HepG2 (cell line): ENCODE results near the gene HKDC1.

ENCODE experiments used
- CBFB ChIP-seq: sonication (generic); formaldehyde crosslinking; IDR thresholded peaks from 2 replicates; pipeline ENCODE4 v1.4.0; 2020; ENCODE audit warnings: missing genetic modification reagents
- CBX2 ChIP-seq, 2 experiments: fragments of 200-600 bp in 1 of 2; sonication (generic); formaldehyde crosslinking in 1 of 2; IDR thresholded peaks; 2 replicates each; pipeline versions ENCODE4 v1.7.0 to v1.8.1; 2018 to 2022; ENCODE audit warnings: low read depth in 2 of 2, low read length in 1 of 2, mild to moderate bottlenecking in 1 of 2, missing genetic modification reagents in 1 of 2
- MAFK ChIP-seq, 2 experiments: IDR thresholded peaks in 1 of 2; conservative IDR thresholded peaks in 1 of 2; 2 replicates each; pipeline ENCODE4 v1.6.1; 2011; ENCODE audit warnings: improper control_type of control experiment in 2 of 2, low read length in 2 of 2
- PHF8 ChIP-seq: sonication (generic); formaldehyde crosslinking; IDR thresholded peaks from 2 replicates; pipeline ENCODE4 v1.5.0; 2020; ENCODE audit warnings: missing genetic modification reagents
- POLR2A ChIP-seq, 2 experiments: IDR thresholded peaks; 2 replicates each; pipeline ENCODE4 v1.6.1; 2011; ENCODE audit warnings: low read depth in 2 of 2, low read length in 2 of 2, mild to moderate bottlenecking in 1 of 2, moderate library complexity in 1 of 2; ENCODE audit not compliant: insufficient read depth in 1 of 2
- POLR2AphosphoS5 ChIP-seq: IDR thresholded peaks from 2 replicates; pipeline ENCODE4 v1.6.1; 2012; ENCODE audit warnings: low read depth, low read length
- TCF7 ChIP-seq: sonication (generic); IDR thresholded peaks from 2 replicates; pipeline ENCODE4 v1.6.1; 2016; ENCODE audit warnings: antibody characterized with exemption, low read depth
- TGIF2 ChIP-seq: IDR thresholded peaks from 2 replicates; pipeline ENCODE4 v1.6.1; 2016; ENCODE audit warnings: control low read depth, missing compliant biosample characterization
- XRCC5 ChIP-seq: fragments of 200-400 bp; formaldehyde crosslinking; optimal IDR thresholded peaks from 2 replicates; pipeline ENCODE3; 2017; ENCODE audit warnings: mild to moderate bottlenecking, low read length
- TF ChIP-seq, protein P1 (sequence below): sonication (generic); formaldehyde crosslinking; IDR thresholded peaks from 2 replicates; pipeline ENCODE4 v1.4.0; 2020; ENCODE audit warnings: missing genetic modification reagents
- TF ChIP-seq, protein P2 (sequence below): sonication (generic); formaldehyde crosslinking; IDR thresholded peaks from 2 replicates; pipeline ENCODE4 v1.5.0; 2020; ENCODE audit warnings: mild to moderate bottlenecking, missing genetic modification reagents, moderate library complexity

- TF ChIP-seq CBFB (CRISPR knock-in tag) = no peak
- no peak for TF ChIP-seq MAFK (conservative IDR thresholded peaks at IDR 0.05 in 1 of 2, IDR thresholded peaks at IDR 0.05 in 1 of 2; ENCODE audit: low read length in 2 of 2)
- no peak for TF ChIP-seq PHF8 (CRISPR knock-in tag)
- TF ChIP-seq POLR2A (IDR thresholded peaks at IDR 0.05; ENCODE audit: insufficient read depth in 1 of 2, low read depth in 2 of 2, low read length in 2 of 2) = no peak
- TF ChIP-seq, protein P1, sequence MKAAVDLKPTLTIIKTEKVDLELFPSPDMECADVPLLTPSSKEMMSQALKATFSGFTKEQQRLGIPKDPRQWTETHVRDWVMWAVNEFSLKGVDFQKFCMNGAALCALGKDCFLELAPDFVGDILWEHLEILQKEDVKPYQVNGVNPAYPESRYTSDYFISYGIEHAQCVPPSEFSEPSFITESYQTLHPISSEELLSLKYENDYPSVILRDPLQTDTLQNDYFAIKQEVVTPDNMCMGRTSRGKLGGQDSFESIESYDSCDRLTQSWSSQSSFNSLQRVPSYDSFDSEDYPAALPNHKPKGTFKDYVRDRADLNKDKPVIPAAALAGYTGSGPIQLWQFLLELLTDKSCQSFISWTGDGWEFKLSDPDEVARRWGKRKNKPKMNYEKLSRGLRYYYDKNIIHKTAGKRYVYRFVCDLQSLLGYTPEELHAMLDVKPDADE (CRISPR knock-in tag) = no peak
- no peak for TF ChIP-seq TCF7
- TF ChIP-seq XRCC5 = no peak
- no peak for TF ChIP-seq CBX2 (IDR thresholded peaks at IDR 0.05; ENCODE audit: low read depth, low read length)
- no peak for TF ChIP-seq CBX2 (CRISPR knock-in tag; IDR thresholded peaks at IDR 0.05; ENCODE audit: low read depth)
- TF ChIP-seq, protein P2, sequence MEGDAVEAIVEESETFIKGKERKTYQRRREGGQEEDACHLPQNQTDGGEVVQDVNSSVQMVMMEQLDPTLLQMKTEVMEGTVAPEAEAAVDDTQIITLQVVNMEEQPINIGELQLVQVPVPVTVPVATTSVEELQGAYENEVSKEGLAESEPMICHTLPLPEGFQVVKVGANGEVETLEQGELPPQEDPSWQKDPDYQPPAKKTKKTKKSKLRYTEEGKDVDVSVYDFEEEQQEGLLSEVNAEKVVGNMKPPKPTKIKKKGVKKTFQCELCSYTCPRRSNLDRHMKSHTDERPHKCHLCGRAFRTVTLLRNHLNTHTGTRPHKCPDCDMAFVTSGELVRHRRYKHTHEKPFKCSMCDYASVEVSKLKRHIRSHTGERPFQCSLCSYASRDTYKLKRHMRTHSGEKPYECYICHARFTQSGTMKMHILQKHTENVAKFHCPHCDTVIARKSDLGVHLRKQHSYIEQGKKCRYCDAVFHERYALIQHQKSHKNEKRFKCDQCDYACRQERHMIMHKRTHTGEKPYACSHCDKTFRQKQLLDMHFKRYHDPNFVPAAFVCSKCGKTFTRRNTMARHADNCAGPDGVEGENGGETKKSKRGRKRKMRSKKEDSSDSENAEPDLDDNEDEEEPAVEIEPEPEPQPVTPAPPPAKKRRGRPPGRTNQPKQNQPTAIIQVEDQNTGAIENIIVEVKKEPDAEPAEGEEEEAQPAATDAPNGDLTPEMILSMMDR (CRISPR knock-in tag) = no peak
- TF ChIP-seq TGIF2 (CRISPR knock-in tag) = no peak
- TF ChIP-seq POLR2AphosphoS5 = no peak
These were observed 43.3 kb upstream of the HKDC1 start for GRCh38 chr10:69176823-69177222.
